Endodermal cell (in vitro differentiated cells): ENCODE measurements around the gene ANGPTL4. TPM values are rescaled to one million over a fixed set of nuclear protein-coding genes. Genes with fewer than 3 reads are reported as not detected.
"Not testable (repeated sequence)": the region's sequence is repeated elsewhere in the genome, so short reads cannot be mapped to it uniquely, and the experiment has no call there.

Experiments
- DNase-seq: peaks from one replicate; pipeline ENCODE4 v3.0.0-alpha.2; 2017
- H3K27ac ChIP-seq: 2 replicates; pipeline ENCODE4 v1.5.1; 2013; ENCODE audit warnings: mild to moderate bottlenecking, low read depth, low read length, moderate library complexity
- H3K27me3 ChIP-seq: 2 replicates; pipeline ENCODE4 v1.6.1; 2013; ENCODE audit warnings: mild to moderate bottlenecking, low read length, moderate library complexity; ENCODE audit not compliant: insufficient read depth, control insufficient read depth, poor library complexity, severe bottlenecking
- H3K36me3 ChIP-seq: 2 replicates; pipeline ENCODE4 v1.7.0; 2013; ENCODE audit warnings: mild to moderate bottlenecking, low read length, moderate library complexity; ENCODE audit not compliant: control insufficient read depth, insufficient read depth
- H3K4me1 ChIP-seq: one replicate; pipeline ENCODE4 v1.7.0; 2013; ENCODE audit warnings: low read length; ENCODE audit not compliant: control insufficient read depth, insufficient read depth
- H3K4me3 ChIP-seq: 2 replicates; pipeline ENCODE4 v1.5.1; 2013; ENCODE audit warnings: mild to moderate bottlenecking, low read length, moderate library complexity
- H3K9ac ChIP-seq: 2 replicates; pipeline ENCODE4 v1.6.1; 2013; ENCODE audit warnings: mild to moderate bottlenecking, low read length, moderate library complexity; ENCODE audit not compliant: poor library complexity, severe bottlenecking; ENCODE audit errors: extremely low read depth
- H3K9me3 ChIP-seq: 2 replicates; pipeline ENCODE4 v1.6.1; 2013; ENCODE audit warnings: mild to moderate bottlenecking, low read length, moderate library complexity; ENCODE audit not compliant: control insufficient read depth
- H3K27ac Mint-ChIP-seq: 2 replicates; pipeline ENCODE4 v1.8.0; 2020; ENCODE audit warnings: mixed read lengths
- H3K27me3 Mint-ChIP-seq: 2 replicates; pipeline ENCODE4 v1.8.0; 2021; ENCODE audit warnings: mild to moderate bottlenecking, mixed read lengths; ENCODE audit not compliant: insufficient read depth
- H3K36me3 Mint-ChIP-seq: 2 replicates; pipeline ENCODE4 v1.8.0; 2020; ENCODE audit warnings: low read depth, mixed read lengths
- H3K4me1 Mint-ChIP-seq: 2 replicates; pipeline ENCODE4 v1.8.0; 2020; ENCODE audit warnings: mixed read lengths
- H3K4me3 Mint-ChIP-seq: 2 replicates; pipeline ENCODE4 v1.8.0; 2020; ENCODE audit warnings: mild to moderate bottlenecking, moderate library complexity, mixed read lengths
- H3K9me3 Mint-ChIP-seq: 2 replicates; pipeline ENCODE4 v1.8.0; 2020; ENCODE audit warnings: mild to moderate bottlenecking, mixed read lengths
- WGBS, 2 experiments: methylation state at CpG; one replicate each; pipeline versions ENCODE4 v1.1.5 to v1.1.7; 2013; ENCODE audit warnings: missing lambda C conversion rate in 2 of 2, mixed read lengths in 1 of 2; ENCODE audit not compliant: insufficient coverage in 1 of 2, insufficient read length in 1 of 2; 5-methylcytosine and 5-hydroxymethylcytosine counted together
- long read RNA-seq, 4 experiments: library from polyadenylated mRNA in 2 of 4; library from RNA in 1 of 4; library from capped mRNA in 1 of 4; stranded (forward) in 3 of 4; unstranded in 1 of 4; transcript quantifications; one replicate each; pipeline ENCODE4 v2.0.0, GENCODE V29; 2020 to 2021; ENCODE audit warnings: inconsistent platforms in 1 of 4
- polyA plus RNA-seq, 2 experiments: library from polyadenylated mRNA; stranded (reverse); fragments of 50-300 nt; gene quantifications; one replicate each; pipeline ENCODE4 v1.2.3, GENCODE V29; 2013
- total RNA-seq, 2 donors: library from RNA; stranded (reverse); fragmentation: NEBNext Ultra II Directional in 1 of 2; extraction: Animal tissue kit (Norgen Biotek cat#: 25700) in 1 of 2; gene quantifications; 2 replicates in 1 of 2; 3 replicates in 1 of 2; pipeline ENCODE4 v1.2.1, GENCODE V29; 2021
- TF ChIP-seq, protein P1 (sequence below): fragments of 200-600 bp; sonication (generic); conservative IDR thresholded peaks from 2 replicates; pipeline ENCODE4 v1.5.0; 2021; ENCODE audit warnings: antibody characterized with exemption, mild to moderate bottlenecking

ANGPTL4 gene, protein sequence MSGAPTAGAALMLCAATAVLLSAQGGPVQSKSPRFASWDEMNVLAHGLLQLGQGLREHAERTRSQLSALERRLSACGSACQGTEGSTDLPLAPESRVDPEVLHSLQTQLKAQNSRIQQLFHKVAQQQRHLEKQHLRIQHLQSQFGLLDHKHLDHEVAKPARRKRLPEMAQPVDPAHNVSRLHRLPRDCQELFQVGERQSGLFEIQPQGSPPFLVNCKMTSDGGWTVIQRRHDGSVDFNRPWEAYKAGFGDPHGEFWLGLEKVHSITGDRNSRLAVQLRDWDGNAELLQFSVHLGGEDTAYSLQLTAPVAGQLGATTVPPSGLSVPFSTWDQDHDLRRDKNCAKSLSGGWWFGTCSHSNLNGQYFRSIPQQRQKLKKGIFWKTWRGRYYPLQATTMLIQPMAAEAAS
- total RNA-seq: 10 to 100 TPM; 10.9 to 13.2 TPM
- 4.2 TPM for polyA plus RNA-seq (2013, experiment 1 of 2)
- 2.9 TPM for polyA plus RNA-seq (2013, experiment 2 of 2)
- long read RNA-seq, experiment 1, partial matches to known transcripts: 1 of 7 reads
- long read RNA-seq, experiment 1, other reads (novel, unspliced or antisense): 2 of 7 reads
- long read RNA-seq, experiment 2, transcript ANGPTL4-201 (7 exons, 1,879 nt): major isoform, 22 of 36 reads
- long read RNA-seq, experiment 2, partial matches to known transcripts: 0 of 36 reads
- long read RNA-seq, experiment 2, other reads (novel, unspliced or antisense): 10 of 36 reads
- long read RNA-seq, experiment 3, transcript ANGPTL4-202 (6 exons, 1,705 nt): minor isoform, 8 of 66 reads
- long read RNA-seq, experiment 3, transcript ANGPTL4-201 (7 exons, 1,879 nt): major isoform, 43 of 66 reads
- long read RNA-seq, experiment 3, partial matches to known transcripts: 0 of 66 reads
- long read RNA-seq, experiment 3, other reads (novel, unspliced or antisense): 15 of 66 reads
- long read RNA-seq, experiment 4, partial matches to known transcripts: 0 of 4 reads
- long read RNA-seq, experiment 4, other reads (novel, unspliced or antisense): 0 of 4 reads

DNA sequence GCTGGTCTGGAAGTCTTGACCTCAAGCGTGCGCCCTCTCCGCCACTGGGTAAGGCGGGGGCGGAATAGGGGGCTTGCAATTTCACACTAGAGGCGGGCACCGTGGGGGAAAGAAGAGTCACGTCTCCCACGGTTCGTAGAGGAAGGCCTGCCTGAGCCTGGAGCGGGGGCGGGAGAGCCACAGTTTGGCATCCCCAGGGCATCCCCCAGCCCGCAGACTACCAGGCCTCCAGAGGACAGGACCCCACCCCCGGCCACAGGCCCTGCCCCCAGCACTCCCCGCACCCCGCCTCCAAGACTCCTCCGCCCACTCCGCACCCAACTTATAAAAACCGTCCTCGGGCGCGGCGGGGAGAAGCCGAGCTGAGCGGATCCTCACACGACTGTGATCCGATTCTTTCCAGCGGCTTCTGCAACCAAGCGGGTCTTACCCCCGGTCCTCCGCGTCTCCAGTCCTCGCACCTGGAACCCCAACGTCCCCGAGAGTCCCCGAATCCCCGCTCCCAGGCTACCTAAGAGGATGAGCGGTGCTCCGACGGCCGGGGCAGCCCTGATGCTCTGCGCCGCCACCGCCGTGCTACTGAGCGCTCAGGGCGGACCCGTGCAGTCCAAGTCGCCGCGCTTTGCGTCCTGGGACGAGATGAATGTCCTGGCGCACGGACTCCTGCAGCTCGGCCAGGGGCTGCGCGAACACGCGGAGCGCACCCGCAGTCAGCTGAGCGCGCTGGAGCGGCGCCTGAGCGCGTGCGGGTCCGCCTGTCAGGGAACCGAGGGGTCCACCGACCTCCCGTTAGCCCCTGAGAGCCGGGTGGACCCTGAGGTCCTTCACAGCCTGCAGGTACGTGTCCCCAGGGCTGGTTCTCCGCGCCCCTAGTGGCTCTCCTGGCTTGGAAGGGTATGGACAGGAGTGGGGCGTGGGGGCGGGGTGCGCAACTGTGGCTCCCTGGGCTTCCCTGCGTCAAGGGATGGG, at the start of gene ANGPTL4:
ANGPTL4 (plus strand) TSS at position 353 of the 969 bp plus-strand sequence; CDS start at position 520, 167 bp downstream.
- H3K4me3 ChIP-seq: peak within 1 kb of the TSS; percentile 72
- Mint-ChIP-seq H3K4me3 (peak within 1 kb of the TSS; percentile 72), H3K36me3 (peaks cover 9% of the 10 kb centered on the region), H3K4me1 (peaks cover 21% of the 10 kb centered on the region), H3K9me3 (no peaks in the 10 kb centered on the region), H3K27ac (peak within 1 kb of the TSS; percentile 66), H3K27me3 (peaks cover 51% of the 10 kb centered on the region)
- DNase-seq: peak; percentile 87
- H3K36me3 ChIP-seq: no peaks in the 10 kb centered on the region
- H3K9ac ChIP-seq: peak within 1 kb of the TSS; percentile 20
- TF ChIP-seq, protein P1, sequence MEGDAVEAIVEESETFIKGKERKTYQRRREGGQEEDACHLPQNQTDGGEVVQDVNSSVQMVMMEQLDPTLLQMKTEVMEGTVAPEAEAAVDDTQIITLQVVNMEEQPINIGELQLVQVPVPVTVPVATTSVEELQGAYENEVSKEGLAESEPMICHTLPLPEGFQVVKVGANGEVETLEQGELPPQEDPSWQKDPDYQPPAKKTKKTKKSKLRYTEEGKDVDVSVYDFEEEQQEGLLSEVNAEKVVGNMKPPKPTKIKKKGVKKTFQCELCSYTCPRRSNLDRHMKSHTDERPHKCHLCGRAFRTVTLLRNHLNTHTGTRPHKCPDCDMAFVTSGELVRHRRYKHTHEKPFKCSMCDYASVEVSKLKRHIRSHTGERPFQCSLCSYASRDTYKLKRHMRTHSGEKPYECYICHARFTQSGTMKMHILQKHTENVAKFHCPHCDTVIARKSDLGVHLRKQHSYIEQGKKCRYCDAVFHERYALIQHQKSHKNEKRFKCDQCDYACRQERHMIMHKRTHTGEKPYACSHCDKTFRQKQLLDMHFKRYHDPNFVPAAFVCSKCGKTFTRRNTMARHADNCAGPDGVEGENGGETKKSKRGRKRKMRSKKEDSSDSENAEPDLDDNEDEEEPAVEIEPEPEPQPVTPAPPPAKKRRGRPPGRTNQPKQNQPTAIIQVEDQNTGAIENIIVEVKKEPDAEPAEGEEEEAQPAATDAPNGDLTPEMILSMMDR: peak; percentile 39
- peaks cover 12% of the 10 kb centered on the region for H3K4me1 ChIP-seq
- 3 to 4% methylated on average over 12 to 81 of the region's 81 CpGs for WGBS, 2 experiments
- no peaks in the 10 kb centered on the region for H3K9me3 ChIP-seq
- peaks cover 18% of the 10 kb centered on the region for H3K27me3 ChIP-seq
- no peak within 1 kb of the TSS for H3K27ac ChIP-seq

DNA sequence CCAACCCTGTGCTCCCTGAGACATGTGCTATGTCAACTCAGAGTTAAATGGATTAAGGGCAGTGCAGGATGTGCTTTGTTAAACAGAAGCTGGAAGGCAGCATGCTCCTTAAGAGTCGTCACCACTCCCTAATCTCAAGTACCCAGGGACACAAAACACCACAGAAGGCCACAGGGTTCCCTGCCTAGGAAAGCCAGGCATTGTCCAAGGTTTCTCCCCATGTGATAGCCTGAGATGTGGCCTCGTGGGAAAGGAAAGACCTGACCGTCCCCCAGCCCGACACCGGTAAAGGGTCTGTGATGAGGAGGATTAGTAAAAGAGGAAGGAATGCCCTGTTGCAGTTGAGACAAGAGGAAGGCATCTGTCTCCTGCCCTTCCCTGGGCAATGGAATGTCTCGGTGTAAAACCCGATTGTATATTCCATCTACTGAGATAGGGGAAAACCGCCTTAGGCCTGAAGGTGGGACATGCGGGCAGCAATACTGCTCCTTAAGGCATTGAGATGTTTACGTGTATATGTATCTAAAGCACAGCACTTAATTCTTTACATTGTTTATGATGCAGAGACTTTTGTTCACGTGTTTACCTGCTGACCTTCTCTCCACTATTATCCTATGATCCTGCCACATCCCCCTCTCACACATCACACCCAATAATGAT, 48.8 kb upstream of the ANGPTL4 start:
- H3K27ac Mint-ChIP-seq: peak overlapping the region; percentile 98
- peaks cover 29% of the 10 kb centered on the region for H3K4me1 Mint-ChIP-seq
- not testable (repeated sequence) for H3K9me3 Mint-ChIP-seq, H3K4me3 ChIP-seq, H3K4me1 ChIP-seq, H3K27me3 ChIP-seq, H3K27me3 Mint-ChIP-seq, H3K9me3 ChIP-seq
- peak overlapping the region; percentile 30 for H3K4me3 Mint-ChIP-seq
- WGBS, 2 experiments: 53 to 85% methylated on average over 5 to 11 of the region's 11 CpGs
- Histone ChIP-seq H3K36me3 (peaks cover 29% of the 10 kb centered on the region), H3K27ac (peak overlapping the region; percentile 80), H3K9ac (peak overlapping the region; percentile 81)
- peak; percentile 88 for DNase-seq
- peaks cover 51% of the 10 kb centered on the region for H3K36me3 Mint-ChIP-seq
